GM18867 (cell line): Measurements from ENCODE around the gene CAD.
A peak's percentile ranks its signal among the peaks of the same experiment; 100 is the strongest.
"Not testable (repeated sequence)": the region's sequence is repeated elsewhere in the genome, so short reads cannot be mapped to it uniquely, and the experiment has no call there.

ENCODE experiments used
- ATAC-seq: cut with Tn5 transposase; IDR thresholded peaks from one replicate; pipeline ENCODE4 v1.9.1; 2021; ENCODE audit warnings: mild to moderate bottlenecking, moderate library complexity; ENCODE audit not compliant: unreplicated experiment

Gene CAD

DNA sequence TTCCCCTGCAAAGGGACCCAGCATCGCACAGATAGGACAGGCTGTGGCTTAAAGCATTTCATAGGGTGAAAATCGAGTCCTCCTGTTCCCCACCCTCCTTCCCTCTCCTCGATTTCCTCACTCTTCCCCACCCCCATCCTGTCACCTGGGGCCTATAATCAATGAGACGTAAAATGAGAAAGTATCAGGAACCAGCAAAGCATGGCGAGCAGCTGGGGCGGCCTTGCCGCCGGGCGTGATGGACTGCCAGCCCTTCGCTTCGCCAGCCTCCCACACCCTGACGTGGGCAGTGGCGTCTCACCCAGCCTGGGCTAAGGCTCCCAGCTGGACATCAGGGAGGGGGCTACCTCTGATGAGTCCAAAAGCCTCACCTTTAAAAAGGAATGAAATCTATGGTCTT is 34.6 kb downstream of the CAD start:
- no peak for ATAC-seq

DNA sequence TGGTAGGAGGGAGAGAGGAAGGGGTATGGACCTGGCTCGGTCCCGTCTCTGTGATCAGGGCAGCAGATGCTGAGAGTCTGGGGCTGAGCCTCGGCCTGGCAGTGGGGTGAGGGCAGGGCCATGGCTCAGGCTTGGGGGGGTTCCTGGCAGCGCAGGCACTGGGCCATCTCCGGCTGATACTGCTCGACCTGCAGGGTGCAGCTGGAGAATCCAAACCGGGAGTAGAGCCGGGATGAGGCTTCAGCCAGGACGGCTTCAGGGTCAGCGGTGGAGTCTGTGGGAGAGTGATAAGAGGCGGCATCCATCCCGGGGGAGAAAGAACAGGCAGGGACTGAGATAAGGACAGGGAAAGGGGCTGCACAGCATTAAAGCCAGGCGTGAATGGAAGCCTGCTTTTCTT is 38.0 kb downstream of the CAD start:
- ATAC-seq = no peak

GRCh38 chr2:27255660-27256059 is 38.5 kb downstream of the CAD start:
- ATAC-seq = no peak

DNA sequence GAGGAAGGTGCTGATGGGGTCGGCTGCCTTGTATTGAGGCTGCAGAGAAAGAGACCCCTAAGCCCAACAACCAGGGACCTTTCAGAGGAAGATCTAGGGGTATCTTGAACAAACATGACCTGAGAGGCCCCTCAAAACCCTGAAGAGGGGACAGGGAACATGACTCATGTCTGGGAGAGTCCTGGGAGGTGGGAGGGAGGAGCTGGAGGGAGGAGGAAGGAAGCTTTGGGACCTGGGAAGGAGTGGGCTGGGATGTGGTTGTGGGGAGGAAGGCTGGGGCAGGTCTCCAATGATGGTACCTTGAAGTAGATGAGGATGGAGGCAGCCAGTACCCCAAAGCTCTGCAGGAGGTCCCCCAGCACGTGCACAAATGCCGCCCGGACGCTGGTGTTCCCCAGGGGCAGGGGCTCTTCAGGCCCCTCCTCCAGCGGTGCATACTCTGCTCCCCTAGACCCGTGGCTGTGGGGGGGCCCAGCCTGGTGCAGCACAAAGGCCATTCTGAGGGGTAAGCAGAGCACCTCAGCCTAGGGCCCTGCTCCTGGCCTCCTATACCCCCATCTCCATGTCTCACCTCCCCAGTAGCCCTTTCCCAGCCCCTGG is 39.8 kb downstream of the CAD start:
- no peak for ATAC-seq

DNA sequence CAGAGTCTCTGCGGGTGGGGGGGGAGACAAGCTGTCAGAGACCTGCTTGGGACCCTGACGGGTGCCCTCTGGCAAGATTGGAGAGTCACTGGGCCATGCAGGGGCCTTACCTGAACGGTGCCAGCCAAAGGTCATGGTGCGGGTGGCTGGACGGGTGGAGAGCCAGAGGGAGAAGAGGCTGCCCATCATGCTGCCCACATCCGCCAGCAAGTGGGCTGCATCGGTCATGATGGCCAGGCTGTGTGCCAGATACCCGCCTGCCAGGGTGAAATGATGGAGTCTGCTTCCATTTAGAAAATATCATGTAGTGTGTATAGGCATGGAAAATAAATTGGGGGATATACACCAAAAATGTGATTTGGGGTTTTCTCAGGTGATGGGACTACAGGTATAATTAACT is 40.9 kb downstream of the CAD start:
- no peak for ATAC-seq

GRCh38 chr2:27261241-27261925 is 44.2 kb downstream of the CAD start:
- no peak for ATAC-seq

- no peak for ATAC-seq
These were observed 44.7 kb downstream of the CAD start for GRCh38 chr2:27261926-27262298.

DNA sequence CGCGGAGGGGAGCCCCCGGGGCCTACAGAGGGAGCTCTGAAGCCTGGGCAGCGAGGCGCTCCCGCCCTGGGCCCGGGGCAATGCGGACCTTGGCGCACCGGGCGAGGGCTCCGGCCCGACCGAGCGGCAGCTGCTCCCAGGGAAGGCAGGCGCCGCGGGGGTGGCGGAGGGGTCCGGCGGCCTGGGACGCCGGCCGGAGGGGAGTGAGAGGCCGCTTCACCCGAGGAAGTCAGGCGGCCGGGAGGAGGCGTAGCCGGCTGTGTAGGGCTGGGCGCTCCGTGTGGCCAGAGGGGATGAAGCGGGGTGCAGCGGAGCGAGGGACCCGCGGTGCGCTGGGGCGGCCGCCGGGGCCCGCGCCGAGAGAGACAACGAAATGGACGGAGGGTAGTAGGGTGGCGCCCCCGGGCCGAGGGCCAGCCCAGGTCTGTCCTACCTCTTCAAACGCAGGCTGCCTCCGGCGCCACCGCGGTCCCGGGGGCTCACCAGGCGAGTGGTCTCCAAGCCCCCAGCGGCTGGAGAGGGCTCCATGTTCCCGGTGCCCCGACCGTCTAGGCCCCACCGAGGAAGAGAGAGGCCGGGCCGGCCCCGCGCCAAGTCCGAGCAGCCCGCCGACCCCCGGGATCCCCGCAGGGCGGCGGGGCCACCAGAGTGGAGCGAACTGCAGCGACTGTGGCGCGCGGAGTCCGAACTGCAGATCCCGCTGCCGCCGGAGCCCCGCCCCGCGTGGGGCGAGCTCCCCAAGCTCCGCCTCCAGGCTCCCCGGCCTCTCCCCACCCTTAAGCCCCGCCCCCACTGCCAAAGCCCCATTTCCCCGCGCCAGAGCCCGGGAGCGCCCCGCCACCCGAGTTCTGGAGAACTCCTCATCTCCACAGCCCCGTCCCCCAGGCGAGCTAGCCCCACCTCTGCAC is 45.5 kb downstream of the CAD start, which contains the start of gene SLC30A3:
SLC30A3 (minus strand) TSS at position 669 of the 908 bp plus-strand sequence; CDS start at position 528, 141 bp downstream.
- ATAC-seq = peak; percentile 55

DNA sequence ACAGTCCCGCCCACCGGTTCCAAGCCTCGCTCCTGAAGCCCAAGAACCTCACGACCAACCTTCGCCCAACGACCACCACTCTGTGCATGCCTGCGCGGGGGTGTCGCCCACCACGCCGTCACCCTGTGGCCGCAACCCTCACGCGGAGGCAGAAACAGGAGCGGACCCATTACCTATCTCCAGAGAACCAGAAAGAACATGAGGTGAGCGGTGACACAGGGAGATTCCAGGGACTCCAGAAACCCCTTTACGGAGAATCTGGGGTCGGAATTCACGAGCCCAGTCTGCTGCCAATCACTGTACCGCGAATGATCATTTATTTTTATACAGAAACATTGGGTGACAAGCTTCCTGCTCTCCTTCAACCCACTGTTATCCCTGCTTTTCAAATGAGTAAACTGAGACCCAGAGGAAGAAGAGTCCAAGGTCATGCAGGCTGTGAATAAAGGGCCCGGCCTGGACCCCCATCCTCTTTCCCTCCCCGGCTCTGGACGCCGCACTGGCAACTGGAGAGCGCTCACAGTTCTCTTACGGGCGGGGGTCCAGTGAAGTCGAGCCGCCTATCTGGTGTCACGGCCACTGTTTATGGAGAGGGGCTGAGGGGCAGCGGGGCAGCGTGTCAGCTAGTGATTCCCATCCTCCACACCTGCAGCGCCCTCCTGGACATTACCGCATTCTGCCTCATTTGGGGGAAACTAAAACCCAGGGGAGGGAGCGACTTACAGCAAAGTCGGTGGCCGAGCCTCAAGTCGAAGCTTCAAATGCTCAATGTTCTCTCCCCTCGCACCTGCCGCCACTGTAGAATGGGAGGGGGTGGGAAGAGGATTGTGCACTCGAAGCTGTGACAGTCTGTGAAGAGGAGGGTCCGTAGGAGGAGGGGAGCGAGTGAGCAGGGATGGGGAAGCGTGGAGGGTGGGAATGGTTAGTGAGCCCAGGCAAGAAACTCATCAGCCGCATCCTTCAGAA is 46.4 kb downstream of the CAD start:
- ATAC-seq = no peak

- ATAC-seq = no peak
These were observed 47.1 kb downstream of the CAD start for GRCh38 chr2:27264253-27264752.

GRCh38 chr2:27264753-27265535 is 47.8 kb downstream of the CAD start:
- ATAC-seq = no peak

GRCh38 chr2:27265536-27265870 is 48.3 kb downstream of the CAD start:
- ATAC-seq = no peak

DNA sequence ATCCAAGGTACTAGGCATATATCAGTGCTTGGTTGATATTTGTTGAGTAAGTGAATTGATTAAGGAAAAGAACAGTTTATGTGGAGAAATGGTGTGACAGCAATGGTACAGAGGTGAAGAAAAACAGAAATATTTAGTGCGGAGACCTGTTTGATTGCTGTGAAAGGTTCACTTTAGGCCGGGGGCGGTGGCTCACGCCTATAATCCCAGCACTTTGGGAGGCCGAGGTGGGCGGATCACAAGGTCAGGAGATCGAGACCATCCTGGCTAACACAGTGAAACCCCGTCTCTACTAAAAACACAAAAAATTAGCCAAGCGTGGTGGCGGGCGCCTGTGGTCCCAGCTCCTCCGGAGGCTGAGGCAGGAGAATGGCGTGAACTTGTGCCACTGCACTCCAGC is 51.1 kb downstream of the CAD start:
- ATAC-seq = not testable (repeated sequence)

DNA sequence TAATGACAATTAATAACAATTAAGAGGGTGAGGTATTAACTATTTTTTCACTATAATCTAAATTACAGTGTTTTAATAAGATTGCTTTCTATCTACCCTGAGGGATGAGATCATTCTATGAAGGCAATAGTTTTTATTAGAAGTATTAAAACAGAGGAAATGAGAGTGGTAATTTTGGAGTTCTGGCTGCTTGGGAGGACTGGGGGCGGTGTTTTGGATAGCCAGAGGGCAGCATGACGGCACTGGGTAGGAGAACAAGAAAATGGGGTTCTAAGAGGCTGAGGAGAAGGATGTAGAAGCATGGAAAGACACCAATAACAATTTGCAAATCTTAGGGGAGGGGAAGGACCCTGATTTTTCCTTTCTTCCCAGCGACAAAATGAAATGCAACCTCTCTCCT is 53.0 kb downstream of the CAD start:
- ATAC-seq = no peak

DNA sequence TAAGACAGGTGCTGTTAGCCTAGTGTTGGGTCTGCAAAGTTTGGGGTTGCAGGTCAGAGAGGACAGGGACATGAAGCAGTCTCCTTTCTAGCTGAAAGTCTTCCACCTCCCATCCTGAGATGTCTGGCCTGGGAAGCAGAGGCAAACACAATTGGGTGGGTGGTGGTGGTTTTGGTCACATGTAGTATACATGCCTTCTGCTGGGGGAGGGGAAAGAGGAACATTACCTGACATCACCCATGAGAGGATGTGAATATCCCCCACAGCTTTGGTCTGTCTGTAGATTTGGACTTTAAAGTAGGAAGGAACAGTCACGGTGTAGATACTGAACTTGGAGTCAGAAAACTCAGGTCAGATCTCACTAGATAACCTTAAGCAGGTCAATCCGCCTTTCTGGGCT is 53.5 kb downstream of the CAD start:
- ATAC-seq = no peak

GRCh38 chr2:27271631-27272340 is 54.6 kb downstream of the CAD start:
- no peak for ATAC-seq

DNA sequence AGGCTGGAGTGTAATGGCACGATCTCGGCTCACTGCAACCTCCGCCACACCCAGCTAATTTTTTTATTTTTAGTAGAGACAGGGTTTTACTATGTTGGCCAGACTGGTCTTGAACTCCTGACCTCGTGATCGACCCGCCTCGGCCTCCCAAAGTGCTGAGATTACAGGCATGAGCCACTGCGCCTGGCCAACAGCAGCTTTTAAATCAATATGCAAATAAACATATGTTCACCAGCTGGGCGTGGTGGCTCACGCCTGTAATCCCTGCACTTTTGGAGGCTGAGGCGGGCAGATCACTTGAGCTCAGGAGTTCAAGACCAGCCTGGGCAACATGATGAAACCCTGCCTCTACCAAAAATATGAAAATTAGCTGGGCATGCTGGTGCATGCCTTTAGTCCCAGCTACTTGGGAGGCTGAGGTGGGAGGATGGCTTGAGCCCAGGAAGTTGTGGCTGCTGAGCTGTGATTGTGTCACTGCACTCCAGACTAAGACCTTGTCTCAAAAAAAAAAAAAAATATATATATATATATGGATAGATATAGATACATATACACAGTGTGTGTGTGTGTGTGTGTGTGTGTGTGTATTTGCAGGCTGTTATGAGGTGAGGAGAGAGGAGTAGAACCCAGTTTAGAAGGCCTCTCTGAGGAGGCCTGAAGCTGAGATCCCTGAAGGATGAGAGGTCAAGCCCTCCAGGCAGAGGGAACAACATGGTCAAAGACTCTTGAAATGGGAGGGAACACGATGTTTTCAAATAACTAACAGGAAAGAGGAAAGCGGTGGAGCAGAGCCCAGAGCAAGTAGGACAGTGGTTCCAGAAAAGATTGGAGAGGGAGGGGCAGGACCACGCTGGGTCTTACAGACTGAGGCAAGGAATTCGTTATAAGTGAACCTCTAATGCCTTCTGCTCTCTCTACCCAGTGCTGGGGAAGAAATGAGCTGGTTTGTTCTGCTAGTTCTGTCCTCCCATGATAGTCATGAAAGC is 55.7 kb downstream of the CAD start:
- ATAC-seq = not testable (repeated sequence)
